GM23338 (cell line): ENCODE measurements around the gene SNX11. TPM values are rescaled to one million over a fixed set of nuclear protein-coding genes. Genes with fewer than 3 reads are reported as not detected.

Experiments
- ATAC-seq: fragments of 200-7000 bp; cut with Tn5 transposase; 3 replicates; pipeline ENCODE4 v1.9.1; 2020
- DNase-seq: peaks from one replicate; pipeline ENCODE4 v3.0.0-alpha.2; 2015; ENCODE audit warnings: low spot score
- H2AFZ ChIP-seq: fragments of 200-600 bp; sonication (generic); 2 replicates; pipeline ENCODE4 v1.8.0; 2016; ENCODE audit warnings: antibody characterized with exemption, mild to moderate bottlenecking, moderate library complexity
- H3F3A ChIP-seq: fragments of 200-600 bp; sonication (generic); replicated peaks from 2 replicates; pipeline ENCODE4 v1.8.0; 2017; ENCODE audit warnings: antibody characterized with exemption, mixed run types, low read depth
- H3K27ac ChIP-seq: fragments of 200-600 bp; sonication (generic); 2 replicates; pipeline ENCODE4 v1.6.1; 2016; ENCODE audit warnings: low read depth
- H3K27me3 ChIP-seq: fragments of 200-600 bp; sonication (generic); 2 replicates; pipeline ENCODE4 v1.8.0; 2016; ENCODE audit warnings: mild to moderate bottlenecking, mixed run types, moderate library complexity; ENCODE audit not compliant: insufficient read depth
- H3K36me3 ChIP-seq: fragments of 200-600 bp; sonication (generic); 2 replicates; pipeline ENCODE4 v1.8.0; 2016; ENCODE audit warnings: mild to moderate bottlenecking; ENCODE audit not compliant: insufficient read depth
- H3K4me1 ChIP-seq: fragments of 200-600 bp; sonication (generic); 2 replicates; pipeline ENCODE4 v1.8.0; 2016; ENCODE audit warnings: mild to moderate bottlenecking, moderate library complexity; ENCODE audit not compliant: insufficient read depth
- H3K4me2 ChIP-seq: fragments of 200-600 bp; sonication (generic); 2 replicates; pipeline ENCODE4 v1.7.1; 2017; ENCODE audit warnings: mixed run types
- H3K4me3 ChIP-seq: fragments of 200-600 bp; sonication (generic); 2 replicates; pipeline ENCODE4 v1.6.1; 2016; ENCODE audit warnings: mixed run types
- H3K79me2 ChIP-seq: fragments of 200-600 bp; sonication (generic); replicated peaks from 2 replicates; pipeline ENCODE4 v1.8.0; 2017; ENCODE audit warnings: mild to moderate bottlenecking; ENCODE audit not compliant: insufficient read depth
- H3K9me2 ChIP-seq: fragments of 200-600 bp; sonication (generic); 2 replicates; pipeline ENCODE4 v1.8.0; 2017; ENCODE audit not compliant: insufficient read depth
- H4K20me1 ChIP-seq: fragments of 200-600 bp; sonication (generic); replicated peaks from 2 replicates; pipeline ENCODE4 v1.8.0; 2017; ENCODE audit warnings: mild to moderate bottlenecking; ENCODE audit not compliant: insufficient read depth
- H3K27ac Mint-ChIP-seq: 2 replicates; pipeline ENCODE4 v1.8.0; 2020; ENCODE audit warnings: inconsistent platforms, mild to moderate bottlenecking, moderate library complexity, mixed read lengths
- H3K27me3 Mint-ChIP-seq: 3 replicates; pipeline ENCODE4 v1.8.0; 2022; ENCODE audit warnings: low read depth, mild to moderate bottlenecking, moderate library complexity, mixed read lengths, inconsistent platforms; ENCODE audit not compliant: insufficient read depth, poor library complexity
- H3K36me3 Mint-ChIP-seq: 3 replicates; pipeline ENCODE4 v1.8.0; 2021; ENCODE audit warnings: low read depth, mild to moderate bottlenecking, inconsistent platforms, moderate library complexity, mixed read lengths
- H3K4me1 Mint-ChIP-seq: 3 replicates; pipeline ENCODE4 v1.8.0; 2020; ENCODE audit warnings: mild to moderate bottlenecking, inconsistent platforms, mixed read lengths
- H3K4me3 Mint-ChIP-seq: 3 replicates; pipeline ENCODE4 v1.8.0; 2021; ENCODE audit warnings: moderate library complexity, mild to moderate bottlenecking, inconsistent platforms, mixed read lengths
- H3K9me3 Mint-ChIP-seq: 3 replicates; pipeline ENCODE4 v1.8.0; 2020; ENCODE audit warnings: moderate library complexity, mild to moderate bottlenecking, inconsistent platforms, mixed read lengths
- CTCF ChIP-seq, 2 experiments: fragments of 200-600 bp in 1 of 2; sonication (generic) in 1 of 2; conservative IDR thresholded peaks; 2 replicates each; pipeline versions ENCODE4 v1.5.1 to v1.6.1; 2016 to 2017; ENCODE audit warnings: antibody characterized with exemption in 2 of 2, low read depth in 2 of 2, mild to moderate bottlenecking in 2 of 2, moderate library complexity in 1 of 2
- ETS1 ChIP-seq: IDR thresholded peaks from 2 replicates; pipeline ENCODE4 v1.6.1; 2016; ENCODE audit warnings: antibody characterized with exemption
- EZH2 ChIP-seq: fragments of 200-600 bp; sonication (generic); IDR thresholded peaks from one replicate; pipeline ENCODE4 v1.8.0; 2017; ENCODE audit warnings: antibody characterized with exemption, mild to moderate bottlenecking, low read depth; ENCODE audit not compliant: unreplicated experiment
- JUNB ChIP-seq: IDR thresholded peaks from one replicate; pipeline ENCODE4 v1.6.1; 2016; ENCODE audit warnings: antibody characterized with exemption; ENCODE audit not compliant: unreplicated experiment
- NANOG ChIP-seq: IDR thresholded peaks from 2 replicates; pipeline ENCODE4 v1.6.1; 2016; ENCODE audit warnings: antibody characterized with exemption, borderline replicate concordance
- POLR2AphosphoS5 ChIP-seq: IDR thresholded peaks from 2 replicates; pipeline ENCODE4 v1.6.1; 2016; ENCODE audit warnings: antibody characterized with exemption, low read depth
- ZNF114 ChIP-seq: fragments of 250-450 bp; sonication (Bioruptor Pico); IDR thresholded peaks from 2 replicates; pipeline ENCODE4 v1.5.0; 2020; ENCODE audit warnings: mild to moderate bottlenecking, moderate library complexity
- polyA plus RNA-seq: library from polyadenylated mRNA; unstranded; fragments of >200 nt; fragmentation: Nextera tagmentation; extraction: Ambion mirVana; gene quantifications from 2 replicates; pipeline ENCODE4 v1.2.1, GENCODE V29; 2016
- total RNA-seq: library from RNA; depleted of rRNA; stranded (reverse); fragments of >200 nt; shearing (Covaris generic); gene quantifications from 2 replicates; pipeline ENCODE4 v1.2.3, GENCODE V29; 2014

The SNX11 gene
- total and polyA plus RNA-seq, 2 experiments from 2014 or later, result 7.9 to 16.3 TPM

DNA sequence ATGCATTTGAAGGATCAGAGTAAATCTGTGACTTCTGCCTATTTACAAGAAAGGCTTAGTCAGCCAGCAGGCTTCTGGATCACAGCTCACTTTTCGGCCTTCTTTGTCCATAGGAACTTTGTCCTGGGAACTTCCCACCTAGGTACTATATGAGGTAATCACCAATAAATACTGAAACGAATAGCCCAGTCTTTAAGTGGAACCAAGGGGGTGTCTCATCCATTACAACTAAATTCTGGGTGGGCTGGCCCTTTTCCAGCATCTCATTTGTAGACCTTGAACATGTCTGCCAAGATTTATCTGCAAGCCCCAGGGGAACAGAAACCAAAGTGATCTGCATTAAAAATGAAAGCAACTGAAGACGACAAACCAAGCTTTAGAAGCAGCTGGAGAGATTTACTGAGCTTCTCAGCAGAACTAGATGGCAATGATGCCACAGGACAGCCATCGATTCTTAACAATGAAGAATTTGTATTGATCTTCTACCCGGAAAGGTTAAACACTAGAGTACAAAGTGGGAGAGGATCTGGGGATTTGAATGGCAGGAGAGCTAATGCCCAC, 55.5 kb downstream of the SNX11 start:
- Histone ChIP-seq H2AFZ (no peak overlapping the region), H3K4me1 (peaks cover 50% of the 10 kb centered on the region), H3K4me3 (no peak overlapping the region), H3K4me2 (peak overlapping the region; percentile 55), H3K27ac (no peak overlapping the region), H3K9me2 (no peaks in the 10 kb centered on the region), H3F3A (peaks cover 9% of the 10 kb centered on the region), H3K36me3 (no peaks in the 10 kb centered on the region), H3K27me3 (peaks cover 17% of the 10 kb centered on the region), H3K79me2 (no peaks in the 10 kb centered on the region), H4K20me1 (no peaks in the 10 kb centered on the region)
- no peak overlapping the region for H3K4me3 Mint-ChIP-seq
- H3K36me3 Mint-ChIP-seq, result no peaks in the 10 kb centered on the region
- DNase-seq (no peak), ATAC-seq (no peak)
- peaks cover 52% of the 10 kb centered on the region for H3K27me3 Mint-ChIP-seq
- TF ChIP-seq ZNF114 (CRISPR knock-in tag) (no peak), JUNB (no peak)
- peaks cover 4% of the 10 kb centered on the region; the same call in 2 of the 3 replicates for H3K9me3 Mint-ChIP-seq
- H3K27ac Mint-ChIP-seq, result no peak overlapping the region
- peaks cover 49% of the 10 kb centered on the region for H3K4me1 Mint-ChIP-seq

GRCh38 chr17:48163809-48164208, 56.2 kb downstream of the SNX11 start:
- H3K4me1 Mint-ChIP-seq, result peaks cover 48% of the 10 kb centered on the region
- peaks cover 46% of the 10 kb centered on the region for H3K27me3 Mint-ChIP-seq
- Histone ChIP-seq H2AFZ (no peak overlapping the region), H3K4me2 (peak overlapping the region; percentile 55; the same call in 1 of the 2 replicates), H3F3A (peaks cover 9% of the 10 kb centered on the region), H3K27me3 (peaks cover 17% of the 10 kb centered on the region), H4K20me1 (no peaks in the 10 kb centered on the region), H3K4me3 (no peak overlapping the region), H3K4me1 (peaks cover 50% of the 10 kb centered on the region), H3K27ac (no peak overlapping the region), H3K79me2 (no peaks in the 10 kb centered on the region), H3K36me3 (no peaks in the 10 kb centered on the region), H3K9me2 (no peaks in the 10 kb centered on the region)
- TF ChIP-seq EZH2, result no peak
- peak in 1 of 2 experiments; percentile 11; a peak in 1 of 4 replicates for TF ChIP-seq CTCF (conservative IDR thresholded peaks at IDR 0.05; ENCODE audit: low read depth in 2 of 2)
- no peak for TF ChIP-seq JUNB
- TF ChIP-seq ZNF114 (CRISPR knock-in tag), result no peak
- TF ChIP-seq NANOG, result no peak
- TF ChIP-seq ETS1, result no peak
- H3K36me3 Mint-ChIP-seq, result no peaks in the 10 kb centered on the region
- no peak overlapping the region for H3K4me3 Mint-ChIP-seq
- no peak for ATAC-seq
- DNase-seq, result no peak
- H3K27ac Mint-ChIP-seq, result no peak overlapping the region
- H3K9me3 Mint-ChIP-seq, result no peaks in the 10 kb centered on the region

DNA sequence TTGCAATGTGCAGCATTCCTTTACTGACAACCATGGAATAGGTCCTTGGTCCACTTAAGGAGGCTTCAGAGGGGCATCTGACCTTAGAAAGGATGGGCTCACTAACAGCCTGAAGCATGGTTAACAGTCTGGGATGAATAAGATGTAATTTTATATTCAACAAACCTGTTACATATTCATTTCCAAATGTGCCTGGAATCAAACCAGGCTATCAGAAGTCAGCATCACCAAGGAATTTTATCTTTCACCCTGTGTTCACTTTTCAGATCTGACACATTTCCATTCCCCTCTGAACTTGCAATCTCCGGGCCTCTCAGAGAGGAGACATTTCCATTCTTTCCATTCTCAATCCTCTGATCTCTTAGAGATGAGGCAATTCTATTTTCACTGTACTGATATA, 62.4 kb downstream of the SNX11 start:
- Mint-ChIP-seq H3K27ac (no peak overlapping the region), H3K36me3 (no peaks in the 10 kb centered on the region), H3K4me3 (no peak overlapping the region), H3K4me1 (peaks cover 4% of the 10 kb centered on the region; the same call in 1 of the 3 replicates), H3K9me3 (no peaks in the 10 kb centered on the region), H3K27me3 (peaks cover 12% of the 10 kb centered on the region)
- no peaks in the 10 kb centered on the region for H3K79me2 ChIP-seq
- peaks cover 9% of the 10 kb centered on the region for H3K4me1 ChIP-seq
- H3K4me2 ChIP-seq, result no peak overlapping the region
- no peaks in the 10 kb centered on the region for H3K9me2 ChIP-seq
- DNase-seq (no peak), ATAC-seq (no peak)
- H3F3A ChIP-seq, result no peaks in the 10 kb centered on the region
- no peak overlapping the region for H3K27ac ChIP-seq
- H3K27me3 ChIP-seq, result no peaks in the 10 kb centered on the region
- no peak overlapping the region for H2AFZ ChIP-seq
- no peak overlapping the region for H3K4me3 ChIP-seq
- H3K36me3 ChIP-seq, result no peaks in the 10 kb centered on the region
- H4K20me1 ChIP-seq, result no peaks in the 10 kb centered on the region
- TF ChIP-seq ZNF114 (CRISPR knock-in tag), result no peak
- TF ChIP-seq POLR2AphosphoS5, result no peak
- no peak for TF ChIP-seq ETS1
- TF ChIP-seq EZH2, result no peak
